MM.1S (cell line): ENCODE results near the gene COMMD4.

Experiments
- CTCF ChIP-seq: fragments of 300-600 bp; sonication (generic); IDR thresholded peaks from 2 replicates; pipeline ENCODE4 v1.5.1; 2016; ENCODE audit warnings: antibody characterized with exemption, low read length, mixed read lengths
- EZH2 ChIP-seq: fragments of 300-600 bp; sonication (generic); optimal IDR thresholded peaks from 2 replicates; pipeline ENCODE3; 2017; ENCODE audit warnings: low read depth, mild to moderate bottlenecking, antibody characterized with exemption, low read length, mixed read lengths

GRCh38 chr15:75313116-75313845, 22.6 kb upstream of the COMMD4 start:
- TF ChIP-seq CTCF (no peak), EZH2 (no peak)
